Activated naive CD8-positive, alpha-beta T cell treated with anti-CD3 and anti-CD28 coated beads for 36 hours (primary cell): Measurements from ENCODE around the gene ARL8A. TPM values are rescaled to one million over a fixed set of nuclear protein-coding genes. Genes with fewer than 3 reads are reported as not detected.
A peak's percentile ranks its signal among the peaks of the same experiment; 100 is the strongest.
"Not testable (repeated sequence)": the region's sequence is repeated elsewhere in the genome, so short reads cannot be mapped to it uniquely, and the experiment has no call there.

Source experiments
- DNase-seq: peaks from one replicate; pipeline ENCODE4 v3.0.0; 2021
- H3K27ac Mint-ChIP-seq: one replicate; pipeline ENCODE4 v1.8.0; 2022; ENCODE audit warnings: mild to moderate bottlenecking, moderate library complexity, mixed read lengths
- H3K27me3 Mint-ChIP-seq: one replicate; pipeline ENCODE4 v1.8.0; 2022; ENCODE audit warnings: mild to moderate bottlenecking, mixed read lengths
- H3K36me3 Mint-ChIP-seq: one replicate; pipeline ENCODE4 v1.8.0; 2021; ENCODE audit warnings: mild to moderate bottlenecking, mixed read lengths
- H3K4me1 Mint-ChIP-seq: one replicate; pipeline ENCODE4 v1.8.0; 2021; ENCODE audit warnings: mixed read lengths
- H3K4me3 Mint-ChIP-seq: one replicate; pipeline ENCODE4 v1.8.0; 2022; ENCODE audit warnings: mild to moderate bottlenecking, moderate library complexity, mixed read lengths
- H3K9me3 Mint-ChIP-seq: one replicate; pipeline ENCODE4 v1.8.0; 2022; ENCODE audit warnings: mixed read lengths
- total RNA-seq, 2 experiments: library from RNA; stranded (reverse); gene quantifications; one replicate each; pipeline ENCODE4 v1.2.3, GENCODE V29; 2021

ARL8A gene
- total RNA-seq, 2 experiments from 2014 or later = 23.4 to 27.8 TPM

DNA sequence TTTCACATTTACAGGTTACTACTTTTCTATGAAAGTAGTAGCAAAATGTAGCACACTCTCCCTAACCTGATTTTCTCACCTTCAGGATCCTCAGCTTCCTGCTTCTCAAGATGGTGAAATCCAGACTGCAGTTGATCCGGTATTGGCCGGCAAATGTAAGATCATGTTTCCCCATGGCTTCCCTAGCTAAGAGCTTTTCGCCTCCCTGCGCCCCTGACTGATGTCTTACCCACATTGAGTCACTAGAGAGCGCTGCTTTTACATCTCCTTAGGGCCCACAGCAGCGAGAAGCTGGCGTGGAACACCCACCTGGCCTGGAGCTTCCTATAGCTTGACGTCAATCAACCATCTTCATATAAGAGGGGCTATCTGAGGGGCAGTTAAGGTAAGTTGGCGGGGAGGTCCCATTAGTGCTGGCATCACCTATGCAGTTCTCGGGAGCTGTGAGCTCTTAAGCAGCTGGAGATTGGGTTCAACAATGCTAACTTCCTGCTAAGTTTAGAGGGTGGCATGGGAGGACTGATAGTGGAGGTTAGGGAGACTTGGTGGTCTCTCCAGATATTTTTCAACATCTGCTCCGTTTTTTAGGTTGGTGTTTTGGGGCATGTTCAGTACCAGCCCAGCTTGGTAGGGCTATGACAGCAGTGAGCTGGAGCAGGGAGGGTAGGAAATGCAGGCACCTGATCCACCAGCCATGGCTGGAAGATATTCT, 10.4 kb upstream of the ARL8A start:
- peaks cover 56% of the 10 kb centered on the region for H3K36me3 Mint-ChIP-seq
- H3K9me3 Mint-ChIP-seq = no peaks in the 10 kb centered on the region
- H3K27me3 Mint-ChIP-seq = no peaks in the 10 kb centered on the region
- no peak overlapping the region for H3K4me3 Mint-ChIP-seq
- H3K27ac Mint-ChIP-seq = peak overlapping the region; percentile 65
- peaks cover 34% of the 10 kb centered on the region for H3K4me1 Mint-ChIP-seq
- peak; percentile 28 for DNase-seq

DNA sequence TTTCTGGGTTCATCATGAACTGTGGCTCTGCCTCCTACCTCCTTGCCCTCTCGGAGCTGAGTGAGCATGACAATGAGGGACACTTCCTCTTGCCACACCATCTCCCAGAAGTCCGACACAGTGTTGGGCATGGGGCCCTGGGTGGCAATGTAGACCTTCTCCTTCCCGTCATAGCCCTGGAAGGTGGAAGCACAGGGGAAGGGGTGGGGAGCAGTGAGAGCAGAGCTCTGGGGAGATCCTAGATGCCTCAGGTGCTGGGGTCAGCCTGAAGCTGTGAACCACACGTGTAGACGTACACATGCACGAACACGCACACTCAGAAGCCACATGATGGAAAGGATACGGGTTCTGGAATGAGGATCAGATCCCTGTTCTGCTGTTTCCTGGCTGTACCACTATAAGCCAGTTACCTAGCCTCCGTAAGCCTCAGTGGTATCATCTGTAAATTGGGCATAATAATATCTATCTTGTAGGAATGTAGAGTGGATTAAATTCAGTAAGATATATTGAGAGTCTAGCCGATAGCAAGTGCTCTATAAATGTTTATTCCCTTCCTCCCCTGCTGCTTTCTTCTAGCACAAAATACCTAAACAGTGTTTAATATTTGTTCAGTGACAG, 9.7 kb upstream of the ARL8A start:
- peaks cover 53% of the 10 kb centered on the region for H3K36me3 Mint-ChIP-seq
- H3K4me1 Mint-ChIP-seq = peaks cover 30% of the 10 kb centered on the region
- no peak for DNase-seq
- no peaks in the 10 kb centered on the region for H3K27me3 Mint-ChIP-seq
- peak overlapping the region; percentile 65 for H3K27ac Mint-ChIP-seq
- no peak overlapping the region for H3K4me3 Mint-ChIP-seq
- H3K9me3 Mint-ChIP-seq = no peaks in the 10 kb centered on the region

- Mint-ChIP-seq H3K27me3 (no peaks in the 10 kb centered on the region), H3K4me1 (peaks cover 26% of the 10 kb centered on the region), H3K4me3 (no peak overlapping the region), H3K9me3 (no peaks in the 10 kb centered on the region), H3K27ac (peak overlapping the region; percentile 14), H3K36me3 (peaks cover 48% of the 10 kb centered on the region)
- no peak for DNase-seq
Measured at GRCh38 chr1:202153284-202153683, 8.7 kb upstream of the ARL8A start.

DNA sequence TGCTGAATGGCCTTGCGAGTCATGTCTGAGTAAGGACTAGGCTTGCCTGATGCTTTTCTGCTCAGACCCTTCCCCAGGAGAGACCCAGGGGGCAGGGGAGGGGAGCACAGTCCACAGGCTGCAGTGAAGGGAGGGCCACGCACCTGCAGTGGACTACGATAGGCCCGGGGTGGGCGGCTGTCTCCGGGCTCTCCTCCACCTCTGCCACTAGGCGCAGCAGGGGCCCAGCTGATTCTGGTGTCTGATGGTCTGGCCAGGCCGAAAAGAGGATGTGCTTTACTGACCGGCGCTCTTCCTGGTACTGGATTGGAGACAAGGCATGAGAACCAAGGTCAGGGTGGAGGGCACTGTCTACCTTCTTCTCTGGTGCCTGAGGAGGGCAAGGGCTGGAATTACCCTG, 7.9 kb upstream of the ARL8A start:
- no peak overlapping the region for H3K27ac Mint-ChIP-seq
- H3K36me3 Mint-ChIP-seq = peaks cover 45% of the 10 kb centered on the region
- no peaks in the 10 kb centered on the region for H3K27me3 Mint-ChIP-seq
- DNase-seq = no peak
- no peaks in the 10 kb centered on the region for H3K9me3 Mint-ChIP-seq
- H3K4me1 Mint-ChIP-seq = peaks cover 19% of the 10 kb centered on the region
- no peak overlapping the region for H3K4me3 Mint-ChIP-seq

DNA sequence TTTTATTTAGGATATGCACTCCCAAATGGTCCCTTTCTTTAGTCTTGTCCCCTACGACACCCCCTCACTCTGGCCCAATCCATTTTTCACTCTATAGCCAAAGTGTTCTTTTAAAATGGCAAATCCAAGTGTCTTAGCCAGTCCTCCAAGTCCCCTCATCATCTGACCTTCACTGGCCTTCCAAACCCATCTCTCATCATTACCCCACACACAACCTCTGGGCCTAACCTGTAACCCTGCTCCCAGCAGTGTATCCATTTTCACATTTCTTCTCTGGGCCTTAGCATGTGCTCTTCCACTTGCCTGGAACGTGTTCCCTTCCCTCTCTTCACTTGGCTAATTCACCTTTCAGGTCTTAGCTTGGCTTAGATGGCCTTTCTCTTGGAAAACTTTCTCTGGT, 6.5 kb upstream of the ARL8A start:
- H3K4me1 Mint-ChIP-seq = peaks cover 12% of the 10 kb centered on the region
- no peak overlapping the region for H3K4me3 Mint-ChIP-seq
- DNase-seq = no peak
- H3K27me3 Mint-ChIP-seq = no peaks in the 10 kb centered on the region
- H3K27ac Mint-ChIP-seq = no peak overlapping the region
- peaks cover 43% of the 10 kb centered on the region for H3K36me3 Mint-ChIP-seq
- no peaks in the 10 kb centered on the region for H3K9me3 Mint-ChIP-seq

DNA sequence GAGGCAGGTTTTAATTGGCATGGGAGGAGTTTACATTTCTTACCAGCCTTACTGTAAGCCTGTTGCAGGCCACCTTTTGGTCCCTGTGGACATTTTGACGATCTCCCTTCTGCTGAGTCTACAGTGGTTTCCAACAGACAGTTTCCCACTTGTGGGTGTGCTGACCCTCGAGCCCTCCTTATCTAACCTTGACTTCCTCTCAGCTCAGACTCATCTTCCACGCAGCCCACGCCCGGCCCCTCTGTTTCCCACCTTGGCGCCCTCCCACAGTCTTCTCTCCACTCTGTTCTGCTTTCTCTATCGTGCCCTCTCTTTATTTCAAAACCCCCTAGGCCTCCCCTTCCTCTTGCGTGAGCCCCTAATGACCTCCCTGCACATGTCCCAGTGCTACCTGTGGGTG, 6.1 kb upstream of the ARL8A start:
- DNase-seq = no peak
- H3K36me3 Mint-ChIP-seq = peaks cover 43% of the 10 kb centered on the region

GRCh38 chr1:202150187-202150586, 5.7 kb upstream of the ARL8A start:
- DNase-seq = no peak
- Mint-ChIP-seq H3K9me3 (no peaks in the 10 kb centered on the region), H3K4me3 (no peak overlapping the region), H3K27ac (no peak overlapping the region), H3K36me3 (peaks cover 43% of the 10 kb centered on the region), H3K4me1 (peaks cover 17% of the 10 kb centered on the region), H3K27me3 (no peaks in the 10 kb centered on the region)

More for the DNA sequence above, 6.1 kb upstream of the ARL8A start:
- Mint-ChIP-seq H3K4me1 (peaks cover 13% of the 10 kb centered on the region), H3K4me3 (no peak overlapping the region), H3K27ac (no peak overlapping the region), H3K9me3 (no peaks in the 10 kb centered on the region), H3K27me3 (no peaks in the 10 kb centered on the region)

GRCh38 chr1:202149566-202149965, 5.0 kb upstream of the ARL8A start:
- H3K4me3 Mint-ChIP-seq = no peak overlapping the region
- H3K4me1 Mint-ChIP-seq = peaks cover 17% of the 10 kb centered on the region
- no peaks in the 10 kb centered on the region for H3K9me3 Mint-ChIP-seq
- DNase-seq = no peak
- H3K27me3 Mint-ChIP-seq = no peaks in the 10 kb centered on the region
- no peak overlapping the region for H3K27ac Mint-ChIP-seq
- H3K36me3 Mint-ChIP-seq = peaks cover 36% of the 10 kb centered on the region

DNA sequence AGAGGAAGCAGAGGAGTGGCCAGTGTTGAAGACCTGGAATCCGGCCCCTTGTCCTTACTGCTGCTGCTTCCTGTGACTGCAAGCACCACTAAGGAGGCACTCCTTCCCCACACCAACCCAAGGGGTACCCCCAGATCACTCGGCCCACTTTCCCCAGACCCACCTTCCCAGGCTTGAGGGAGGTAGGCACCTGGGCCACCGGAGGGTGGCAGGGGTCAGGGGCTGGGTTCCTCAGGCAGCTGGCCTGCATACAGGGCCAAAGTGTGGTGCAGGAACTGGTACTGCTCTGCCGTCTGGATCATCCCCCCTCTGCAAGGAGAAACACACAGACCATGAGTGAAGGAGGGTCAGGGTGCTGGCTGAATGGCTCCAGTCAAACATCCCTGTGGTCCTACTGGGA, 3.9 kb upstream of the ARL8A start:
- peaks cover 16% of the 10 kb centered on the region for H3K4me1 Mint-ChIP-seq
- H3K4me3 Mint-ChIP-seq = no peak overlapping the region
- H3K36me3 Mint-ChIP-seq = peaks cover 35% of the 10 kb centered on the region
- peak overlapping the region; percentile 42 for H3K27ac Mint-ChIP-seq
- no peaks in the 10 kb centered on the region for H3K9me3 Mint-ChIP-seq
- no peak for DNase-seq
- no peaks in the 10 kb centered on the region for H3K27me3 Mint-ChIP-seq

DNA sequence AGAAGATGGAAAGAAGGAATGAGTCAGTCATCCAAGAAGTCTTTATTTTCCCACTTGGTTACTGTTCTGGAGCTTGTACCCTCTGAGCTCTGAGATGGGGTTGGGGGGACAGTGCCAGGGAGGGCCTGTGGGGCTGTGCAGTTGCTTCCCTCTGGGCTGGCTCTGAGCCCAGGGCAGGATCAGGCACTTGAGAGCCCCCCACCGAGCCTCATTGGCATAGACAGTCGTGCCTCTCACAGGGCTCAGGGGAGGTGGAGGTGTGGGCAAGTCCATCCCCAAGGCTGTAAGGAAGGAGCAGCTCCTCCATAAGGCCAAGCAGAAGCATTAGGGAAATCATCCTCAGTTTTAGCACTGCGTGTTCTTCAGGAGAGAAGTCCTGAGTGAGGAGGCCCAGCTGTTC, 2.5 kb upstream of the ARL8A start:
- Mint-ChIP-seq H3K4me3 (no peak overlapping the region), H3K36me3 (peaks cover 34% of the 10 kb centered on the region), H3K9me3 (no peaks in the 10 kb centered on the region), H3K27ac (no peak overlapping the region), H3K4me1 (peaks cover 25% of the 10 kb centered on the region), H3K27me3 (no peaks in the 10 kb centered on the region)
- DNase-seq = no peak

DNA sequence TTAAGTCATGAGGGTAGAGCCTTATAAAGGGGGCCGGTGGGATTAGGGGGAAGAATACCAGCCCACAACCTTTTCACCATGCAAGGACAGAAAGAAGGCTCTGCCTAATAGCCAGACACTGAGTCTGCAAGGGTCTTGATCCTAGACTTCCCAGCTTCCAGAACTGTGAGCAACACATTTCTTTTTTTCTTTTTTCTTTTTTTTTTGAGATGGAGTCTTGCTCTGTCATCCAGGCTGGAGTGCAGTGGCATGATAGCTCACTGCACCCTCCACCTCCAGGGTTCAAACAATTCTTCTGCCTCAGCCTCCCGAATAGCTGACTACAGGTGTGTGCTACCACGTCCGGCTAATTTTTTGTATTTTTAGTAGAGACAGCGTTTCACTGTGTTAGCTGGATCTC, 1.7 kb upstream of the ARL8A start:
- H3K4me3 Mint-ChIP-seq = no peak overlapping the region
- no peaks in the 10 kb centered on the region for H3K27me3 Mint-ChIP-seq
- no peak for DNase-seq
- H3K27ac Mint-ChIP-seq = no peak overlapping the region
- H3K36me3 Mint-ChIP-seq = peaks cover 32% of the 10 kb centered on the region
- H3K4me1 Mint-ChIP-seq = peaks cover 29% of the 10 kb centered on the region
- no peaks in the 10 kb centered on the region for H3K9me3 Mint-ChIP-seq

DNA sequence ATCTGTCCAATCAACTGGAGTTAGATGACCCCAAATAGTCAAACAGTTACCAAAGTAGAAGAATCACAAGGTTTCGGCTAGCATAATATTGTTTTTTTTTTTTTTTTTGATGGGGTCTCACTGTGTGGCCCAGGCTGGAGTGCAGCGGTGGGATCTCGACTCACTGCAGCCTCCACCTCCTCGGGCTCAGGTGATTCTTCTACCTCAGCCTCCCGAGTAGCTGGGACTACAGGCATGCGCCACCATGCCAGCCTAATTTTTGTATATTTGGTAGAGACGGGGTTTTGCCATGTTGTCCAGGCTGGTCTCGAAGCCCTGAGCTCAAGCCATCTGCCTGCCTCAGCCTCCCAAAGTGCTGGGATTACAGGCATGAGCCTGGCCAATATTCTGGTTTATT, 1.2 kb upstream of the ARL8A start:
- peaks cover 26% of the 10 kb centered on the region for H3K36me3 Mint-ChIP-seq
- peak overlapping the region; percentile 73 for H3K4me3 Mint-ChIP-seq
- DNase-seq, H3K9me3 Mint-ChIP-seq, H3K27ac Mint-ChIP-seq, H3K27me3 Mint-ChIP-seq: not testable (repeated sequence)
- H3K4me1 Mint-ChIP-seq = peaks cover 32% of the 10 kb centered on the region

GRCh38 chr1:202145068-202145743, 669 bp upstream of the ARL8A start:
- Mint-ChIP-seq H3K4me3 (peak overlapping the region; percentile 73), H3K4me1 (peaks cover 32% of the 10 kb centered on the region), H3K27ac (peak overlapping the region; percentile 75), H3K36me3 (peaks cover 22% of the 10 kb centered on the region), H3K27me3 (no peaks in the 10 kb centered on the region), H3K9me3 (no peaks in the 10 kb centered on the region)
- peak; percentile 55 for DNase-seq

GRCh38 chr1:202143768-202144401, 652 bp downstream of the ARL8A start:
- peak overlapping the region; percentile 94 for H3K4me3 Mint-ChIP-seq
- peaks cover 14% of the 10 kb centered on the region for H3K36me3 Mint-ChIP-seq
- no peaks in the 10 kb centered on the region for H3K9me3 Mint-ChIP-seq
- peak overlapping the region; percentile 91 for H3K27ac Mint-ChIP-seq
- no peaks in the 10 kb centered on the region for H3K27me3 Mint-ChIP-seq
- peaks cover 32% of the 10 kb centered on the region for H3K4me1 Mint-ChIP-seq
- DNase-seq = peak; percentile 44
